Activated T-cell treated with anti-CD3 and anti-CD28 coated beads, Interleukin-2, amount 50 U/mL, for 72 hours (primary cell): ENCODE data around the gene POLR1F. TPM values are rescaled to one million over a fixed set of nuclear protein-coding genes. Genes with fewer than 3 reads are reported as not detected.
A peak's percentile ranks its signal among the peaks of the same experiment; 100 is the strongest.
"Not testable (repeated sequence)": the region's sequence is repeated elsewhere in the genome, so short reads cannot be mapped to it uniquely, and the experiment has no call there.

ENCODE experiments used
- ATAC-seq, 2 donors: fragments of 150-1000 bp; cut with Tn5 transposase; replicated peaks in 1 of 2; 2 replicates each; pipeline ENCODE4 v1.10.0; 2021; ENCODE audit warnings: moderate library complexity in 2 of 2, mild to moderate bottlenecking in 1 of 2
- DNase-seq, 2 donors: peaks; one replicate each; pipeline ENCODE4 v3.0.0; 2021 to 2022; ENCODE audit warnings: mixed read lengths in 1 of 2
- H3K27ac Mint-ChIP-seq: one replicate; pipeline ENCODE4 v1.8.0; 2022; ENCODE audit warnings: mild to moderate bottlenecking, moderate library complexity, mixed read lengths
- H3K27me3 Mint-ChIP-seq: one replicate; pipeline ENCODE4 v1.8.0; 2022; ENCODE audit warnings: low read depth, mixed read lengths
- H3K36me3 Mint-ChIP-seq, 2 donors: one replicate each; pipeline ENCODE4 v1.8.0; 2022; ENCODE audit warnings: mixed read lengths in 2 of 2, mild to moderate bottlenecking in 1 of 2; ENCODE audit not compliant: insufficient read depth in 2 of 2
- H3K4me1 Mint-ChIP-seq: one replicate; pipeline ENCODE4 v1.8.0; 2022; ENCODE audit warnings: low read depth, mixed read lengths
- H3K4me3 Mint-ChIP-seq, 2 donors: one replicate each; pipeline ENCODE4 v1.8.0; 2022; ENCODE audit warnings: mild to moderate bottlenecking in 2 of 2, mixed read lengths in 2 of 2, moderate library complexity in 2 of 2
- H3K9me3 Mint-ChIP-seq, 2 donors: one replicate each; pipeline ENCODE4 v1.8.0; 2022; ENCODE audit warnings: mixed read lengths in 2 of 2
- total RNA-seq, 2 donors: library from RNA; stranded (reverse); gene quantifications; one replicate each; pipeline ENCODE4 v1.2.3, GENCODE V29; 2022

Gene POLR1F
- total RNA-seq, 2 donors from 2014 or later, result 15.6 to 22.0 TPM

DNA sequence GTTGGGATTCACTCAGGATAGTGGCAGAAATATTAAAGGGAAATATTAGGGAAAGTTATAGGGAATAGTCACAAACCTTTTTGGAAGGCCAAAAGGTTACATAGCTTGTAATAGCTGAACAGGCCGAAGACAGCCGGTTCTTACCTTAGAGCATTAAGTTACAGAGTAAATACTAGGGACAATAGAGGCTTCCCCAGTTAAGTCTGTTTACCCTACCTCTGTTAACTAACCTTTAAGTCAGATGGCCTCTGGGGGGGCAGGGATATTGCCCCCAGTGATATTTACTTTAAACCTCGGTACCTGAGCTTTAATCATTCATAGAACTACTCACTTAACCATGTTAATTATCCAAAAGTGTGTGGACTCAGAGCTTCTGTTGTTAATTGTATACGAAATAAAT lies 7.4 kb downstream of the POLR1F start:
- DNase-seq (no peak), ATAC-seq (no peak)
- Mint-ChIP-seq H3K27me3 (no peaks in the 10 kb centered on the region), H3K4me3 (no peak overlapping the region), H3K4me1 (peaks cover 18% of the 10 kb centered on the region), H3K27ac (no peak overlapping the region), H3K9me3 (no peaks in the 10 kb centered on the region), H3K36me3 (peaks cover 4 to 20% of the 10 kb centered on the region in 2 donors)

DNA sequence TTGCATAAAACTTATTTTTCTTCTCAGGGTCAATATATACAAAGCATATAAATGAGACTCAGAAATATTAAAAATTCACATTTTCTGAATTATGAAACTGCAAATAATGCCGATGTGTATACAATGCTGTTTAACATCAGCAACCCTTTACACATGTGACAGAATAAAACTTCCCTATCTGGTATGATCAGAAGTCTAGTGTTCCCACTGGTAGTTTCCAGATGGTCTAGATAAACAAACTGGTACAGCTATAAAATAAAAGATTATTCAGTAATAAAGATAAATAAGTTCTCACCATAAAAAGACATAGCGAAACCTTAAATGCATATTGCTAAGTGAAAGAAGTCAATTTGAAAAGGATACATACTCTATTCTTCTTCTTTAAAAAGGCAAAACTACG lies 7.9 kb downstream of the POLR1F start:
- Mint-ChIP-seq H3K4me1 (peaks cover 13% of the 10 kb centered on the region), H3K4me3 (no peak overlapping the region), H3K36me3 (peaks cover 4 to 20% of the 10 kb centered on the region in 2 donors), H3K27ac (no peak overlapping the region), H3K9me3 (no peaks in the 10 kb centered on the region), H3K27me3 (no peaks in the 10 kb centered on the region)
- ATAC-seq, result no peak
- no peak for DNase-seq

DNA sequence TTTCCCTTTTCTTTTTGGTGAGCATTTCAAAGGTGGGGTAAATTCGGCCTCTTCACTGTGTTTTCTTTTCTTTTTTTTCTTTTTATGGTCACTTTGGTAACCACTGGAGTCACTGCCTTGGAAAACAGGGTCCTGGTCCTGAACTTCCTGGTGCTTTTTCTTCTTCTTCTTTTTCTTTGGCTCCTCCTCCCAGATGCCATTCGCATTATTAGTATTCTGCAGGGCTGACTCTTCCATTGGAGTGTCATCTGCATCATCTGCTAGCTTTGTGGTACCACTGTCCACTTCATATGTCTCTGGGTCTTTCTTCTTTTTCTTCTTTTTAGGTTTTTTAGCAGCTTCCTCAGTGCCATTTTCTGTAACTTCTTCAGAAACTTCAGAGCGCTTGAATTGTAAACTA lies 10.5 kb downstream of the POLR1F start:
- ATAC-seq, result no peak
- Mint-ChIP-seq H3K27me3 (no peaks in the 10 kb centered on the region), H3K36me3 (peaks cover 4 to 18% of the 10 kb centered on the region in 2 donors), H3K9me3 (no peaks in the 10 kb centered on the region), H3K27ac (no peak overlapping the region), H3K4me1 (no peaks in the 10 kb centered on the region), H3K4me3 (no peak overlapping the region)
- no peak for DNase-seq

DNA sequence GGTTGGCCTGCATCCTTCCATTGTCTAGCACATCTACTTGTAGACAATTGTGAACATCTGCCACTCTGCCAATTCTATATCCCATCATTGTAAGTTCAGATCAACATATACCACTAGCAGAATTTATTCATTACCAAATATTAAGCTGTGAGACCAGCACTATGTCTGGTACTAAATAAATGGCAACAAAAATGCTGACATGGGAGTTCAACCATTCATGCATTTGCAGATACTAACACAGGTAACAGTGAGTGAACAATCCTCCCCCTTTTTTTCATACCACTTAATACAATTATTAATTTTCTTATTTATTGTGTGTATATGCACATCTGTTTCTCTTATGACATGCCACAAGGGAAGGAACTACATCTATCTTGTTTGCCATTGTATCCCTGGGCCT lies 11.9 kb downstream of the POLR1F start:
- Mint-ChIP-seq H3K27me3 (no peaks in the 10 kb centered on the region), H3K4me3 (no peak overlapping the region), H3K36me3 (peaks cover 3 to 9% of the 10 kb centered on the region in 2 donors), H3K9me3 (no peaks in the 10 kb centered on the region), H3K27ac (no peak overlapping the region), H3K4me1 (no peaks in the 10 kb centered on the region)
- no peak for DNase-seq
- no peak for ATAC-seq

DNA sequence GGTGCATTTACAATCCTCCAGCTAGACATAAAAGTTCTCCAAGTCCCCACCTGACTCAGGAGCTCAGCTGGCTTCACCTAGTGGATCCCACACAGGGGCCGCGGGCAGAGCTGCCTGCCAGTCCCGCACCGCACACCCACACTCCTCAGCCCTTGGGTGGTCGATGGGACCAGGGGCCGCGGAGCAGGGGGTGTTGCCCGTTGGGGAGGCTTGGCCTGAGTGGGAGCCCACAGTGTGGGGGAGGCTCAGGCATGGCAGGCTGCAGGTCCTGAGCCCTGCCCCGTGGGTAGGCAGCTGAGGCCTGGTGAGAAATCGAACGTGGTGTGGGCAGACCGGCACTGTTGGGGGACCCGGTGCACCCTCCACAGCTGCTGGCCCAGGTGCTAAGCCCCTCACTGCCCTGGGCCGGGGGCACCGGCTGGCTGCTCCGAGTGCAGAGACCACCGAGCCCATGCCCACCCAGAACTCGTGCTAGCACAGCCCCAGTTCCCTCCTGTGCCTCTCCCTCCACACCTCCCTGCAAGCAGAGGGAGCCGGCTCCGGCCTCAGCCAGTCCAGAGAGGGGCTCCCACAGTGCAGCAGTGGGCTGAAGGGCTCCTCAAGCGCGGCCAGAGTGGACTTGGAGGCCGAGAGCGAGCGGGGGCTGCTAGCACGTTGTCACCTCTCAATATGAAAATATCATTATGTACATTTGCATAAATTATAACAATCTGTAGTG lies 16.6 kb downstream of the POLR1F start:
- Mint-ChIP-seq H3K27ac (no peak overlapping the region), H3K4me3 (no peak overlapping the region), H3K9me3 (peaks cover 0 to 1% of the 10 kb centered on the region in 2 donors), H3K4me1 (no peaks in the 10 kb centered on the region), H3K27me3 (no peaks in the 10 kb centered on the region), H3K36me3 (no peaks in the 10 kb centered on the region)
- ATAC-seq (no peak), DNase-seq (no peak)

DNA sequence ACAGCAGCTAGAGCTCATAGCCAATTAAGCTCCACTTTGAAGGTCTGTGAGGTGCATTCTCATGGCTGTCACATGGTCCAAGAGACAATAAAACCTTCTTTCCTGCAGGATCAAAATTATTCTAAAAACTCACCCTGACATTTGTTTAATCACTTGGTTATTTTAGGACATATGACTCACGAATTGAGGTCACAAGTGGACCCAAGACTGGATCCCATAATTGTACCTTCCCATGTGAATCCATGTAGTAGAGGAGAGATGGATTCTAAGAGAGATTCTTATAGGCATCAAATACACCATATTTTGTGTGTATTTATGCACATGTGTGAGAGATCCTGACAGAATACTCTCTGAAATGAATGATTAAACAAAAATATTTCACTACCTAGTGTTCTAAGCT lies 18.1 kb downstream of the POLR1F start:
- ATAC-seq, result no peak
- Mint-ChIP-seq H3K9me3 (peaks cover 1 to 3% of the 10 kb centered on the region in 2 donors), H3K4me1 (no peaks in the 10 kb centered on the region), H3K27ac (no peak overlapping the region), H3K4me3 (no peak overlapping the region), H3K27me3 (no peaks in the 10 kb centered on the region), H3K36me3 (no peaks in the 10 kb centered on the region)
- no peak for DNase-seq

DNA sequence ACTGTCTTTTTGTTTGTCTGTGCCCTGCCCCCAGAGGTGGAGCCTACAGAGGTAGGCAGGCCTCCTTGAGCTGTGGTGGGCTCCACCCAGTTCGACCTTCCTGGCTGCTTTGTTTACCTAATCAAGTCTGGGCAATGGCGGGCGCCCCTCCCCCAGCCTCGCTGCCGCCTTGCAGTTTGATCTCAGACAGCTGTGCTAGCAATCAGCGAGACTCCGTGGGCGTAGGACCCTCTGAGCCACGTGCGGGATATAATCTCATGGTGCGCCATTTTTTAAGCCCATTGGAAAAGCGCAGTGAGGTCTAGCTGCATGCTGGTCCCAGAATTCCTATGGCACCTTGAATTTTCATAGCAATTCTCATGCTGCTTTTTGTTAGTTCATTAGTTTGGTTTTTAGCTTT lies 19.7 kb downstream of the POLR1F start:
- not testable (repeated sequence) for H3K9me3 Mint-ChIP-seq, ATAC-seq, H3K27me3 Mint-ChIP-seq

DNA sequence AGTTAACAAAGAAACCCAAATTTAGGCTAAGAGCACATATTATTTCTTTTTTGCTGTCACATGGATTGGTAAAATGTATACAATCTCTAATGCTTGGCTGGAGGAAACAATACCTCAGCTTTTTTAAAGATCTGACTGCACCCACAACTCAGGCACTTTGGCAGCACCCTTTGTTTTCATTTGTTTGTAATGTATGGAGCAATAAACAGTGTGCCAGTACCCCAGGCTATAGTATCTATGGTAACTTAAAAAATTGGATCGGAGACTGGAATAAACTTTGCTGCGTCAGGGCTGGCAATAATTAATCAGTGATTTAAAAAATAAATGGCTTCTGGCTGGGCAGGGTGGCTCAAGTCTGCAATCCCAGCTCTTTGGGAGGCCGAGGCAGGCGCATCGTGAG lies 27.2 kb downstream of the POLR1F start:
- ATAC-seq, result no peak
- Mint-ChIP-seq H3K9me3 (peaks cover 2 to 5% of the 10 kb centered on the region in 2 donors), H3K27me3 (no peaks in the 10 kb centered on the region), H3K4me3 (no peak overlapping the region), H3K4me1 (peaks cover 6% of the 10 kb centered on the region), H3K27ac (no peak overlapping the region), H3K36me3 (no peaks in the 10 kb centered on the region)
- DNase-seq, result no peak

More for the DNA sequence above, 19.7 kb downstream of the POLR1F start:
- not testable (repeated sequence) for H3K27ac Mint-ChIP-seq, DNase-seq, H3K4me1 Mint-ChIP-seq, H3K36me3 Mint-ChIP-seq, H3K4me3 Mint-ChIP-seq

DNA sequence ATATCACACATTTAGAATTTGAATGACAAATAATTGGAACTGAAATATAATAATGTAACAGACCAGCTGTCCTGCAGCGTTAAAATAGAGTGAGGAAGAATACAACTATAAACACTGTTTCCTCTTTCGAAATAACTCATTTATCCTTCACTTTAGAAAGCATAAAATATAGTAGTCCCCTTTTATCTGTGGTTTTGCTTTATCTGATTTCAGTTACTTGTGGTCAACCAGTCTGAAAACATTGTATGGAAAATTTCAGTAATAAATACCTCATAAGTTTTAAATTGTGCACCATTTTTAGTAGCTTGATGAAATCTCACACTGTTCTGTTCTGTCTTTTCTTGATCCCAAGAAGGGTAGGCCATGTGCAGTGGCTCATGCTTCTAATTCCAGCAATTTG lies 31.7 kb downstream of the POLR1F start:
- ATAC-seq (no peak), DNase-seq (no peak)
- H3K4me1 Mint-ChIP-seq, result peaks cover 6% of the 10 kb centered on the region
- no peak overlapping the region for H3K4me3 Mint-ChIP-seq
- no peaks in the 10 kb centered on the region for H3K9me3 Mint-ChIP-seq
- H3K27me3 Mint-ChIP-seq, result no peaks in the 10 kb centered on the region
- no peaks in the 10 kb centered on the region for H3K36me3 Mint-ChIP-seq
- H3K27ac Mint-ChIP-seq, result no peak overlapping the region

DNA sequence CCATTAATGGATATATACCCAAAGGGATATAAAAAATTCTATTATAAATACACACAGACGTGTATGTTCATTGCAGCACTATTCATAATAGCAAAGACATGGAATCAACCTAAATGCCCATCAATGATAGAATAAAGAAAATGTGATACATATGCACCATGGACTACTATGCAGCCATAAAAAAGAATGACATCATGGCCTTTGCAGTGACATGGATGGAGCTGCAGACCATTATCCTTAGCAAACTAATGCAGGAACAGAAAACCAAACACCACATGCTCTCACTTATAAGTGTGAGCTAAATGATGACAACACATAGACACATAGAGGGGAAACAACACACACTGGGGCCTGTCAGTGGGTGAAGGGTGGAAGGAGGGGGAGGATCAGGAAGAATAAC lies 33.0 kb downstream of the POLR1F start:
- ATAC-seq (no peak), DNase-seq (no peak)
- peaks cover 6% of the 10 kb centered on the region for H3K4me1 Mint-ChIP-seq
- no peaks in the 10 kb centered on the region for H3K27me3 Mint-ChIP-seq
- H3K36me3 Mint-ChIP-seq, result no peaks in the 10 kb centered on the region
- H3K4me3 Mint-ChIP-seq, result no peak overlapping the region
- no peak overlapping the region for H3K27ac Mint-ChIP-seq
- H3K9me3 Mint-ChIP-seq, result no peaks in the 10 kb centered on the region

DNA sequence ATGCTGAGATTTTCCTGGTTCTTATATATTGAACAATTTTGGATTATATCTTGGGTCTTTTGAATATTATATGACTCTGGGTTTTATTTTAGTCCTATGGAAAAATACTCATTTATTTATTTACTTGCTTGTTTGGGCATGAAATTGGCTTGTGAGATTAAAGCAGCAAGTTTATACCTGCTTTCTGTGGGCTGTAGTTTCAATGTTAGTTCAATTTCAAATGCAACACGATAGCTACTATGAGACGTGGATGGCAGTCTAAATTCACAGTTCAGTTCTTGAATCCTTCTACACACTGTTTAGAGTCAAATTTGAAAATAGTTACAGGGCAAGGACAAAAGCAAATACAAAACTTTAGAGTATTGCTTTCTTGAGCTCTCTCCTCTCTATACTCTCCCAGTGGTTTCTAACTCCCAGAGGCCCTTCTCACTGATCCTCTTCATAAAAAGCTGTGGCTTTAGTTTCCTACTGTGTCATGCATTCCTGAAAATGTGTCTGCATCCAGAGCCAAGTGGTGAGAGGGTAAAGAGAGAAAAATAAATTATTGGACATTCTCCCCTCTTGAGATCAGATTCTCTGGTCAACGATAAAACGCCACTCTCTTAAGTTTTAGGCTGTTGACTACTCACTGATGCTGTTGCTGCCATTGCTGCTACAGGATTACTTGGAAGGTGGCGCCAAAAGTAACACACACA lies 34.4 kb downstream of the POLR1F start:
- H3K4me1 Mint-ChIP-seq, result peaks cover 6% of the 10 kb centered on the region
- DNase-seq, result no peak
- no peak overlapping the region for H3K4me3 Mint-ChIP-seq

DNA sequence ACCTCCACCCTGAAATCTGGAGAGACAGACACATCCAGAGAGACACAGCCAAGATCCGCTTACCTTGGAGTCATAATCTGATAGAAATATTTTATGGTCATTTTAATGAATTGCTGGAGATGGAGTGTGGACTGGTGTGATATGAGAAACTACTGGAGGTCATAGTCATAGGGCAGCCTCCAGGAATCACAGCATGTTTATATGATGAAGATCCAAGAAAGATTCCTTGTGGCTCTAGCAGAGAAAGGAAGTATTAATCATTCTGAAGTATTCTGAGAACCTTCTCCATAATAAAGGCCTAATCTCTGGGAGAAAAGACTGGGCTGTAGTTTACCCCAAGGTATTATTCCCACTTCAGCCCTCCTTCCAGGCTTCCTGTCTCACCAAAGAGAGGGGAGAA lies 38.0 kb downstream of the POLR1F start:
- ATAC-seq, result no peak
- Mint-ChIP-seq H3K27me3 (no peaks in the 10 kb centered on the region), H3K4me3 (no peak overlapping the region), H3K4me1 (no peaks in the 10 kb centered on the region), H3K9me3 (no peaks in the 10 kb centered on the region), H3K36me3 (no peaks in the 10 kb centered on the region), H3K27ac (no peak overlapping the region)
- DNase-seq, result no peak

More for the DNA sequence above, 34.4 kb downstream of the POLR1F start:
- H3K36me3 Mint-ChIP-seq, result no peaks in the 10 kb centered on the region
- no peaks in the 10 kb centered on the region for H3K27me3 Mint-ChIP-seq
- H3K9me3 Mint-ChIP-seq, result no peaks in the 10 kb centered on the region
- no peak overlapping the region for H3K27ac Mint-ChIP-seq
- no peak for ATAC-seq

DNA sequence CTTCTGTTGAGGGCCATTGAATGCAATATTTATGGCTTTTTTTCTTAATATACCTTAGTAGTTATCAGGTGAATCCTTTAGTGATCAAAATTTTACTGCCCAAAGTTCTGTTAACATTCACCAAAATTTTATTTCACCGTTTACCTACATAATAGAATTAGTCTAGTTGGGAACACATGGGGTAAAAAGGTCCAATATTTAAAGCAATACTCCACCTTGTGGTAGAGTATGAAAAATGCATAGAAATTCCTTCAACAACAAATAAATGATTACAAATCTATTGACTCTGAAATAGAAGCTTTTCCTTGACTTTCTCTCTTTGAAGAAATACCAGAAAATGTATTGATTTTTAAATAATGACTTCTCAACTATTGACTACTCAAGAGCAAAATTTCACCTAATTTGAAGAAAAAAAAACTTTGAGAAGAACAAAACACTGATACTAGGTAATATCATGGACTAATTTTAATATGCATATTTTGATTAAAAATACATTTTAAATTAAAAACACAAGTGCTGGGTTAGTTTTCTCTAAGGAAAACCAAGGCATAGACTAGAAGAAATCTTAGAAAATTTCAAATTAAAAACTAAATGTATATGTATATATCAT lies 43.3 kb downstream of the POLR1F start:
- H3K9me3 Mint-ChIP-seq, result no peaks in the 10 kb centered on the region
- H3K4me3 Mint-ChIP-seq, result peak overlapping the region in 1 of 2 donors; percentile 41
- peaks cover 8% of the 10 kb centered on the region for H3K4me1 Mint-ChIP-seq
- no peaks in the 10 kb centered on the region for H3K36me3 Mint-ChIP-seq
- no peak for DNase-seq
- no peaks in the 10 kb centered on the region for H3K27me3 Mint-ChIP-seq
- no peak overlapping the region for H3K27ac Mint-ChIP-seq
- no peak for ATAC-seq
